C4-2B (cell line): ENCODE measurements around the gene DNAH1.

Experiments
- ZFX ChIP-seq: fragments of 450-650 bp; IDR thresholded peaks from 2 replicates; pipeline ENCODE4 v1.6.1; 2017
- TF ChIP-seq, protein P1 (sequence below): fragments of 450-650 bp; conservative IDR thresholded peaks from 2 replicates; pipeline ENCODE4 v1.5.1; 2017; ENCODE audit warnings: mild to moderate bottlenecking

DNA sequence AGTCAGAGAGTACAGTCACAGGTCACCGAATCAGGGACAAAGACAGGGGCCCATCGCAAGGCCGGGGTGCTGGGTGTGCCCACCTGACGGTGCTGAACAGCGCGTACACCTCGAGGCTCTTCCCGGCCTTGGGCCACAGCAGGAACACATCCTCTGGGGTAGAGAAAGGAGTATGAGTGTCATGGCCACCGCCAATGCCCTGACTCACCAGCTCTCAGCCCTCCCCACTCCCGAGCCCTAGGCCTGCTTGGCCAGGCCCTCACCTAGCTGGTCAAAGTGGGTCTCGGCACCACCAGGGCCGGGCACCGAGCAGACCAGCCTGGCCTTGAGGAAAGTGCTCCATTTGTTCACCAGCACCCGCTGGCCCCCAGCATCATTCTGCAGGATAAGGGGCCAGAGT, 124.6 kb downstream of the DNAH1 start:
- TF ChIP-seq, protein P1, sequence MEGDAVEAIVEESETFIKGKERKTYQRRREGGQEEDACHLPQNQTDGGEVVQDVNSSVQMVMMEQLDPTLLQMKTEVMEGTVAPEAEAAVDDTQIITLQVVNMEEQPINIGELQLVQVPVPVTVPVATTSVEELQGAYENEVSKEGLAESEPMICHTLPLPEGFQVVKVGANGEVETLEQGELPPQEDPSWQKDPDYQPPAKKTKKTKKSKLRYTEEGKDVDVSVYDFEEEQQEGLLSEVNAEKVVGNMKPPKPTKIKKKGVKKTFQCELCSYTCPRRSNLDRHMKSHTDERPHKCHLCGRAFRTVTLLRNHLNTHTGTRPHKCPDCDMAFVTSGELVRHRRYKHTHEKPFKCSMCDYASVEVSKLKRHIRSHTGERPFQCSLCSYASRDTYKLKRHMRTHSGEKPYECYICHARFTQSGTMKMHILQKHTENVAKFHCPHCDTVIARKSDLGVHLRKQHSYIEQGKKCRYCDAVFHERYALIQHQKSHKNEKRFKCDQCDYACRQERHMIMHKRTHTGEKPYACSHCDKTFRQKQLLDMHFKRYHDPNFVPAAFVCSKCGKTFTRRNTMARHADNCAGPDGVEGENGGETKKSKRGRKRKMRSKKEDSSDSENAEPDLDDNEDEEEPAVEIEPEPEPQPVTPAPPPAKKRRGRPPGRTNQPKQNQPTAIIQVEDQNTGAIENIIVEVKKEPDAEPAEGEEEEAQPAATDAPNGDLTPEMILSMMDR = no peak
- no peak for TF ChIP-seq ZFX
